Measurements from ENCODE around the gene RRAS2.

- TF ChIP-seq SIN3A (IDR thresholded peaks at IDR 0.05; ENCODE audit: borderline replicate concordance, insufficient read depth, low read length) (no peak), POLR2AphosphoS5 (IDR thresholded peaks at IDR 0.05; ENCODE audit: low read depth, low read length) (no peak), FOXP2 (optimal IDR thresholded peaks at IDR 0.05; ENCODE audit: borderline replicate concordance, extremely low read depth, extremely low read length, insufficient read depth) (no peak)
- TF ChIP-seq, protein P1, sequence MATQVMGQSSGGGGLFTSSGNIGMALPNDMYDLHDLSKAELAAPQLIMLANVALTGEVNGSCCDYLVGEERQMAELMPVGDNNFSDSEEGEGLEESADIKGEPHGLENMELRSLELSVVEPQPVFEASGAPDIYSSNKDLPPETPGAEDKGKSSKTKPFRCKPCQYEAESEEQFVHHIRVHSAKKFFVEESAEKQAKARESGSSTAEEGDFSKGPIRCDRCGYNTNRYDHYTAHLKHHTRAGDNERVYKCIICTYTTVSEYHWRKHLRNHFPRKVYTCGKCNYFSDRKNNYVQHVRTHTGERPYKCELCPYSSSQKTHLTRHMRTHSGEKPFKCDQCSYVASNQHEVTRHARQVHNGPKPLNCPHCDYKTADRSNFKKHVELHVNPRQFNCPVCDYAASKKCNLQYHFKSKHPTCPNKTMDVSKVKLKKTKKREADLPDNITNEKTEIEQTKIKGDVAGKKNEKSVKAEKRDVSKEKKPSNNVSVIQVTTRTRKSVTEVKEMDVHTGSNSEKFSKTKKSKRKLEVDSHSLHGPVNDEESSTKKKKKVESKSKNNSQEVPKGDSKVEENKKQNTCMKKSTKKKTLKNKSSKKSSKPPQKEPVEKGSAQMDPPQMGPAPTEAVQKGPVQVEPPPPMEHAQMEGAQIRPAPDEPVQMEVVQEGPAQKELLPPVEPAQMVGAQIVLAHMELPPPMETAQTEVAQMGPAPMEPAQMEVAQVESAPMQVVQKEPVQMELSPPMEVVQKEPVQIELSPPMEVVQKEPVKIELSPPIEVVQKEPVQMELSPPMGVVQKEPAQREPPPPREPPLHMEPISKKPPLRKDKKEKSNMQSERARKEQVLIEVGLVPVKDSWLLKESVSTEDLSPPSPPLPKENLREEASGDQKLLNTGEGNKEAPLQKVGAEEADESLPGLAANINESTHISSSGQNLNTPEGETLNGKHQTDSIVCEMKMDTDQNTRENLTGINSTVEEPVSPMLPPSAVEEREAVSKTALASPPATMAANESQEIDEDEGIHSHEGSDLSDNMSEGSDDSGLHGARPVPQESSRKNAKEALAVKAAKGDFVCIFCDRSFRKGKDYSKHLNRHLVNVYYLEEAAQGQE (IDR thresholded peaks at IDR 0.05; ENCODE audit: insufficient read depth in 1 of 2, low read depth in 2 of 2, low read length in 2 of 2), result no peak
Measured at GRCh38 chr11:14356342-14356741, 2.6 kb downstream of the RRAS2 start.
